ENCODE measurements around the gene PCBP2. TPM values are rescaled to one million over a fixed set of nuclear protein-coding genes. Genes with fewer than 3 reads are reported as not detected.
A peak's percentile ranks its signal among the peaks of the same experiment; 100 is the strongest.

PCBP2 gene
- total RNA-seq, 1 experiment from 2014 or later, result 194 TPM

- DNase-seq (ENCODE audit: low read depth), result peak; percentile 74
Measured at GRCh38 chr12:53508534-53509170, 56.8 kb downstream of the PCBP2 start.

- no peak for DNase-seq (ENCODE audit: low read depth)
Measured at GRCh38 chr12:53510181-53510812, 58.4 kb downstream of the PCBP2 start.

- DNase-seq (ENCODE audit: low read depth), result no peak
Measured at GRCh38 chr12:53513712-53514410, 62.0 kb downstream of the PCBP2 start.

GRCh38 chr12:53514628-53515290 lies 62.9 kb downstream of the PCBP2 start:
- DNase-seq (ENCODE audit: low read depth), result no peak

- DNase-seq (ENCODE audit: low read depth), result no peak
Measured at GRCh38 chr12:53515291-53515680, 63.4 kb downstream of the PCBP2 start.

- no peak for DNase-seq (ENCODE audit: low read depth)
Measured at GRCh38 chr12:53516758-53517455, 65.0 kb downstream of the PCBP2 start.

GRCh38 chr12:53518381-53518780 lies 66.5 kb downstream of the PCBP2 start:
- peak; percentile 58 for DNase-seq (ENCODE audit: low read depth)

GRCh38 chr12:53523131-53523530 lies 71.2 kb downstream of the PCBP2 start:
- no peak for DNase-seq (ENCODE audit: low read depth)

- DNase-seq (ENCODE audit: low read depth), result no peak
Measured at GRCh38 chr12:53524476-53524875, 72.6 kb downstream of the PCBP2 start.

- no peak for DNase-seq (ENCODE audit: low read depth)
Measured at GRCh38 chr12:53530061-53530460, 78.2 kb downstream of the PCBP2 start.

Other genes starting within 250 kb of the PCBP2 start
- not detected in 2 replicates for gene ITGB7, start 244.9 kb upstream of the PCBP2 start, total RNA-seq (2014; rRNA removed; shearing (Covaris generic))
- gene RARG, start 219.9 kb upstream of the PCBP2 start, total RNA-seq (2014; rRNA removed; shearing (Covaris generic)), result 16.7 and 22.1 TPM in 2 replicates
- 2.9 and 9.0 TPM in 2 replicates for gene ESPL1, start 183.8 kb upstream of the PCBP2 start, total RNA-seq (2014; rRNA removed; shearing (Covaris generic))
- gene PFDN5, start 156.6 kb upstream of the PCBP2 start, total RNA-seq (2014; rRNA removed; shearing (Covaris generic)), result 404 and 498 TPM in 2 replicates
- gene MYG1, start 152.4 kb upstream of the PCBP2 start, total RNA-seq (2014; rRNA removed; shearing (Covaris generic)), result 43.6 and 53.1 TPM in 2 replicates
- 34.7 and 51.6 TPM in 2 replicates for gene AAAS, start 130.5 kb upstream of the PCBP2 start, total RNA-seq (2014; rRNA removed; shearing (Covaris generic))
- gene SP7, start 115.7 kb upstream of the PCBP2 start, total RNA-seq (2014; rRNA removed; shearing (Covaris generic)), result not detected in 2 replicates
- gene SP1, start 71.9 kb upstream of the PCBP2 start, total RNA-seq (2014; rRNA removed; shearing (Covaris generic)), result 26.2 and 41.5 TPM in 2 replicates
- gene AMHR2, start 28.2 kb upstream of the PCBP2 start, total RNA-seq (2014; rRNA removed; shearing (Covaris generic)), result not detected in 2 replicates
- 145 and 146 TPM in 2 replicates for gene PRR13, start 10.4 kb upstream of the PCBP2 start, total RNA-seq (2014; rRNA removed; shearing (Covaris generic))
- gene MAP3K12, start 47.4 kb downstream of the PCBP2 start, total RNA-seq (2014; rRNA removed; shearing (Covaris generic)), result 5.6 and 7.7 TPM in 2 replicates
- 29.4 and 31.7 TPM in 2 replicates for gene TARBP2, start 49.2 kb downstream of the PCBP2 start, total RNA-seq (2014; rRNA removed; shearing (Covaris generic))
- not detected in 2 replicates for gene NPFF, start 55.4 kb downstream of the PCBP2 start, total RNA-seq (2014; rRNA removed; shearing (Covaris generic))
- 8.0 and 11.9 TPM in 2 replicates for gene ATF7, start 174.3 kb downstream of the PCBP2 start, total RNA-seq (2014; rRNA removed; shearing (Covaris generic))
- gene ATP5MC2, start 224.0 kb downstream of the PCBP2 start, total RNA-seq (2014; rRNA removed; shearing (Covaris generic)), result 206 and 387 TPM in 2 replicates

Measured in M059J (cell line).